GM19397 (cell line): ENCODE results near the gene NREP.
A peak's percentile ranks its signal among the peaks of the same experiment; 100 is the strongest.
"Not testable (repeated sequence)": the region's sequence is repeated elsewhere in the genome, so short reads cannot be mapped to it uniquely, and the experiment has no call there.

Source experiments
- ATAC-seq: cut with Tn5 transposase; IDR thresholded peaks from one replicate; pipeline ENCODE4 v1.9.1; 2021; ENCODE audit warnings: mild to moderate bottlenecking, moderate library complexity; ENCODE audit not compliant: unreplicated experiment

The NREP gene

DNA sequence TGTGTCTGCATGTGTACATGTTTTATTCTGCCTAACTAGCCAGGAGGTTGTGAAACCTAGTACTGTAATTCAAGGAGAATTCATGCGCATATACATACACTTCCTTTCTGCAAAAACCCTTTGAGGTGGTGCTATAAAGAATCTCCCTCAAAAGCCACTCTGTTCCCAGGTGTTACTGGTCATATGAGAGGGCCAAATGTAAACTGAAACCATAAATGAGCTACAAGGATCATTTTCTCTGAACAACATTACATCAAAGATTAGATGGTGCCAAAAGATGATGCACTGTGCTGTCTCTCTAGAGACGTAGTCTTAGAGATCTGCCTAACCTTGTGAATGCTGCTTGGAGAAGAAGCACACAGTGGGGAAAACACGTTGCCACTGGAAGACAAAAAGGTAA, 15.7 kb downstream of the NREP start:
- ATAC-seq, result no peak

DNA sequence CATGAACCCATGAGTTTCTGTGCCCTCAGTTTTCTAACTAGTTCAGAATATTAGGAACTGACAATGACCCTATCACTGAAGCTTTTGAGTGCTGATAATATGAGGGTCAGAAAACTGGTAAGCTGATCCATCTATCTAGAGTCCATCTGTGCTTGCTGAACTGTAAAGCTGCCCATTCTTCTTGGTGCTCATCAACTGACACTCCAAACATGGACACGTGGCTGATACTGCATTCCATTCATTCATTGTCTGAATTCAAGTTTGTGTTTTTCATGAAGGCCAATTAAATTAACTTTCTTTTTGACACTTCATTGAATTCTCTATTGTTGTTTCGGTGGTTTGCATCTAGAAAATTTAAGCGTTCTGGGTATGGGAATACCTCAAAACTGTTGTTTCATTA, 17.6 kb downstream of the NREP start:
- no peak for ATAC-seq

DNA sequence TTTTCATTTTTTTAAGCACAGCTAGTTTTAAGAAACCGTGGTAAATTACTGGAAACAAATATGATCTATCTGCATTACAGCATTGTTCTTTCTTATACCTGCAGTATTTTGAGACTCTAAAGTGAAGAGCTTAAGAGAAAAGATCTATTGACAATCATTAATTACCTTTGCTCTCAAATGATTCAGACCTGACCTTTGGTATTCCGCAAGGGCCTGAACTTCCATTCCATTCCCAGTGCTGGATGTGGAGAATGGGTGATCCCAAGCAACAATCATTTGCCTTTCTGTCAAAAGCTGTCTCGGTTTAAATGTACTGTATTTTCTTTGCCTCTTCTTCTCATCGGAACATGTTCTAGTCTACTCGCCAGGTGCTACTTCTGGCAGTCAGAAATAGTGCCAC, 18.9 kb downstream of the NREP start:
- no peak for ATAC-seq

DNA sequence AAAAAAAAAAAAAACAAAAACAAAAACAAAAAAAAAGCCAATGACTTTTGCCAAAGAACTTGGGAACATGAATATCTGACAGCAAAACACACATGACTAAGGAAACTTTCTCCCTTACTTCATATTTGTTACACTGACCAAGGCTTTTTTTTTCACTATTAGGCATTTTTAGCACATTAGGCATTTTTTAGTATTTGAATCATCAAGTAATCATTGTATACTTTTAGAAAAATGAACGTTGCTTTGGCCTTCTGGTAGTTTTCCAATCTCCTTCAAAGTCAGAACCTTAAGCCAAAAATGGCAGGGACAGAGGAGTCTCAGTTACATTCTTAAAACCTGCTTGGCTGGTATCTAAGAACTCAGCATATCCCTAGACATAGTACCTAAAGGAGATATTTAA, 19.3 kb downstream of the NREP start:
- ATAC-seq, result no peak

DNA sequence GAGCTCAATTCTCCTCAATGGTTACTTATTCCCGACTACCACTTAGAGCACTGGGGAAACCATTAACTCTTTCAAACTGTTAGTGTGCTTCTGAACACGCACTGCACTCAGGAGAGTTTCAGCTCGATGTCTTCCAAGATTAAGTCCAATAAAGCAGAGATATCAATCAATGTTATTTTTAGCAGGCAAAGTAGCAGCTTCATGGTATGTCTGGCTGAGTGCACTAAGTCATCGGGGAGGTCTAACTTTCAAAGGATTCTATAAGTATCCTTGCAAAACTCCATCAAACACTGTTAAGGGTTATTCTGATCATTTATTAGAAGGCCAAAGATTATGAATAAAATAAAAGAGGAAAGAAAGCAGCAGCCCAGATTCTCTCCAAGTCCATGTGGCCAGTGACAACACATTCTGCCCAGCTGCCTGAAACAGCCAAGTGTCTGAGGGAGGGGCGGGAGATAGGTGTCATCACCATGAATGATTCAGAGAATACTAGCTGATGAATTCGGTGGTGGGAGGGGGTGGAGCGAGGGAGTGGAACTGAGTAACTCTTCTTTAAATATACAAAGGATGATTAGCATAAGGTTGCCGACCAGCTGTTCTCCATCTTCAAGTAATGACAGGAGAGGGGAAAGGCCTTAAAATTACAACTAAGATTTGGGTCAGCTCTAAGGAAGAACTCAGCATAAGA, 21.3 kb downstream of the NREP start:
- no peak for ATAC-seq

DNA sequence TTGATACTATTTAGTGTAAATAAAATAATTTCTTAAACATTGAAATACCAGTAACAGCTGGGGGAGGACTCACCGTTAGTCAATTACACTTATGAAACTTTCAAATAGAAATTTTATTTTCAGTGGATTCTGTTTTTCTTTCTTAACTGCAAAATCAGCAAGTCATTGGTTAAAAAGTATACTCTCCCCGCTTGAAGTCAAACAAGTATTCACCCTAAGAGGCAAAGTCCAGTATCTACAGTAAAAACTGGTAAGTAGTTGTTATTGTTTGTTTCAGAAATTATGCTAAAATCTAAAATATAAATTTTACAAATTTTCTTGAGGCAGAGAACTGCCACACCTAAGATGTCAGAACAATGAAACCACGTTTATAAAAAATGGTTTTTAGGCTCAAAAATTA, 22.4 kb downstream of the NREP start:
- no peak for ATAC-seq

DNA sequence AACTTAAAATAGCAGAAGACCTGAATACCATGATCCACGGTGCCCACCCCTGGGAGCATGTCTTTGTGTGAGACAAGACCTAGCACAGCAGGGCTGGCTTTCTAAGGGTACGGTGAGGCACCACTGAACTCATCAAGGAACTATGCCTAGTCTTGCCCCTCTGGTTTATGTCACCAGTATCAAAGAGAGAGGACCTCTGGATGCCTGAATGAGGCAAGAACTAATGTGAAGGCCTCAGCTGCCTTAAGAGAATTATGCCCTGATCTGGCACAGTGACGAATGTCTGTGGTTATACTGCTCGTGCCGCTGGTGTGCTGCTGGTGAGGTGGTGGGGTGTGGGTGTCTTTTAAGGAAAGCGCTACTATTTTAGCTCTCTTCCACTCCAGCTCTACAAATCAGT, 23.0 kb downstream of the NREP start:
- ATAC-seq, result no peak

DNA sequence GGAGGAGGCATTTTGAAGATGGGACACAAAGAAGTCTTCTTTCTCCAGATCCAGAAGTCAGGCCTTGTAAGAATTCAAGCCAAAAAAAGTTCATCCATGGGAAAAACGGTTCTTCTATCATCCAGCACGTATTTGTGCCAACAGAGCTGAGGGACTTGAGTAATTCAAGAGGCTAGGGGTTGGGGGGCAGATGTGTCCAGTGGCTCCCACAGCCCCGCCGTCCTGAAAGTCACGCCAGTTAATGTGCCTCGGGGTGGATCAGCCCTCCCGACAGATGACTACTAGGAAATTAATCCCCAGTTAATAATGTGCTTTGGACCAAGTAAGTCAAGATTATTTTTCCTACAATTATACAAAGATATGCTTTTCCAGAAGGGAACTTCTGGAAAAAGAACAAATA, 23.4 kb downstream of the NREP start:
- ATAC-seq, result no peak

DNA sequence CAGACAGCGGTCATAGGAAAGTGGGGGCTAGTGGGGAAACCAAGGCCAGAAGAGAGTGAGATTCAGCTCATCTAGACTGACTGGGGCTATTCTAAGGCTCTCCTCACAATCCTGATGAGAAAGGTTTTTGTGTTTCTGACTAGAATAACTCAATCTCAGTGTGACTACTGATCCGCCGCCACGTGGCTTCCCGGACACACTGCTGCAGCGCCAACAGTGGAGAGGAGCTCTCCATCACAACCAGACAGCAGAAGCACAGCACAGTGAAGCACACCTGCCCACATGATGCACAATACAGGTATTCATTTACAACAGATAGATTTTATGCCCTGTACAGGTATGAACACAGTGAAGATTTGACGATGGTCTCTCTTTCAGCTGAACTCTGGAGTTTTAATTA, 25.4 kb downstream of the NREP start:
- no peak for ATAC-seq

DNA sequence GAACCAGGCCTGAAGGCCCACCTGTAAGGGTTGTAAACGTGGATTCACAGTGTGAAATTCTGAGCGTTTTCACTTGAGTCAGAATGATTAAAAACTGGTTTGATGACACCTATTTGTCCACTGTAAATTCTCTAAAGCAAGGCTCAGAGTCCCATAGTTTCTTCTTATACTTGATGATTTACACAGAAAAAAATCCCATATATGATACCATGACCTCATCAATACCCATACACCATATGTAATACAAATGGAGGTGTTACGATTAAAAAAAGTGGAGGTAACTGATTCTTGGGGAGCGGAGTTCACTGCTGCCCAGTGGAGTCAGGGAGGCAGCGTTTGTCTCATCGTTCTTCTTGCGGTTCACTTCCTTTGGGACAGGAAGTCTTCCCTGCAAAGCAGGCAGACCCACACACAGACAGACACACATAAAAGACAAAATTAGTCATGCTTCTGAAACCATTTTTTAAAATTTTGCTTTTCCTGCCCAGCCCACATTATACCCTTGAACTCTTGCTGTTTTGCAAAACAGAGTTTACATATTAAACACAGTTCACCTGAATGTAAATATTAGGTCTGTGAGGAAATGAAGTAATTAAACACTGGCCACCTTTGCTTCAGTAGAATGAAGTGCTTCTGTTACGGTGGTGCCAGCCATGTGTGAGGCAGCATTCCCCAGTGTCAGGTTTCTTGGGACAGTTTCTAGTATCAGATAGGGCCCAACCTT, 26.2 kb downstream of the NREP start:
- ATAC-seq, result peak; percentile 55

DNA sequence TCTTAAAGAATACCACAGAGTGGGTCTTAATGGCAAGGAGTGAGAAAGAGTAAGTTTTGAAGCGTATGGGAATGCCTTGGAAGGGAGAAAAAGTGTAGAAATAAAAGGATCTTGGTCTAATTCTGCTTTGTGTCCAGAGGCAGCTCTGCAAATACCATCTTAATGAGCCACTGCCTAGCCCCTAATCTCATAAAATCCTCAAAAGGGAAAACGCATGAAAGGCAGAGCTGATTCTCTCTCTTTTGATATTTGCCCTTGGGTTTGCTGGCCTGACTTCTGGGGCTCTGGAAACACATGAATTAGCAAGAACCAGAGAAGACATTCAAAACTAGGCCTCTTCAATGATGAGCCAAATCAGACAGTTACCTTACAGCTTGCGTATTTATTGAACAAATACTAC, 28.1 kb downstream of the NREP start:
- no peak for ATAC-seq

DNA sequence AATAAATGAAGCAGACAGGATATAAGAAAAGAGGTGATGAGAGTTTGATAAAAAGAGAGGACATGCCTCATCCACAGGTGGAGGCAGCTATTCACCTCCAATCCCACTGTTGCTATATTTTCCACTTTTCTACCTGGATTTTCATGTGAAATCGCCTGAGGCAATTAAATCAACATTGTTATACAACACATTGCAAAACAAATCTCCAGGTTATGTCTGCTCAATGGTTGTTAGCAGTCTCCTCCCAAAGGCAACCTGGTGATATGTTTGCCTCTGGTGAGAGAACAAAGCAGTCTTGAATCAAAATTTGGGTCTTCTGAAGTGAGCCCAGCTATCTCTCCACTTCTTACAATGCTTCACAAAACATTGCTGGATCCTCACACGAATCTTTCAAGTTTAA, 30.0 kb downstream of the NREP start:
- no peak for ATAC-seq

DNA sequence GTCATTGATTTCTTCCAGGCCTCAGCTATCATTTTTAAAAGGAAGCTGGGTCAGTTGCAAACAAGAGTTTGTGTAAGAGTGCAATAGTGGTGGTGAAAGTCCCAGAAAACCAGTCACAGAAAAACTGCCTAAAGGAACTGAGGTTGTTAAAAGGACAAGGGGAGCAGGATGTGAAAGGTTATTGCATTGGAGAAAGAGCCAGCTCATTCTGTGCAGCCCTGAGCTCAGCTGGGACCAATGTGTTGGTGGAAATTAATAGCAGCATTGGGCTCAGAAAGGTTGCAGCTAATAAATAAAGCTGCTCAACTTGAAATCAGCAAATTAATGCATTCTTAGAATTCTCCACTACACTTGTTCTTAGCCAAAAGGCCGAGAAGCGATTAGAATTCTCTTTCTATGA, 34.9 kb downstream of the NREP start:
- ATAC-seq, result no peak

DNA sequence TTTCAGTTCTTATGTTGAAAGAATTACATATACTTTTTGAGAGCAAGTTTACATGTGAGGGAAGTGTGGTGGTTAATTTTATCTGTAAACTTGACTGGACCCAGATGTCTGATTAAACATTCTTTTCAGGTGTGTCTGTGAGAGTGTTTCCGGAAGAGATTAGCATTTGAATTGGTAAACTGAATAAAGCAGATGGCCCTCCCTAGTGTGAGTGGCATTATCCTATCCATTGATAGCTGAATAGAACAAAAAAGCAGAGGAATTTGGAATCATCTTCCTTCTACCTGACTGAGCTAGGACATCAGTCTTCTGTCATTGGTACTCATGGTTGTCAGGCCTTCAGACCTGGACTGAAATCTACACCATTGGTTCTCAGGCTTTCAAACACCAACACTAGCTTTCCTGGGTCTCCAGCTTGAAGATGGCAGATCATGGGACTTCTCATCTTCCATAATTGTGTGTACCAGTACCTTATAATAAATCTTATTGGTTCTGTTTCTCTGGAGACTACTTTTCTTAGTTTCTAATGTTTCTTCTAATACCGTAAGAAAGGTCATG, 36.6 kb downstream of the NREP start:
- no peak for ATAC-seq

DNA sequence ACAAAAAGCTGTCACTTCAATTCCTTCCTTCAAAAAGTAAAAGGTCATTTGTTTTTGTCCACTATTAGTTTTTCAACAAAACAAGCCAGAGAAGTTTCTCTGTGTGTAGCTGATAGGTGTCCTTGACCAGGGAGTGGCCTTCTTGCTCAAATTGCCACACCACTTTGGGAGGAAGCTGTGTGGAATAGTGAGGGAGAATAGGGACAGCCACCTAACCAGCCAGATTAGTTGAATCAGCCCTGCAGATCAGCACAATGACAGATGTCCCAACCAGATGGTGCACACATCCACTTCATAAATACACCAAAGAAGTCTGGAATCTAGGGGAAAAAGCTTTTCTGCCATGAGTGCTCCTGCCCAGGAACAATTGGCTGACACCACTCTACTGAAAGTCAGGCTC, 37.2 kb downstream of the NREP start:
- ATAC-seq, result no peak

DNA sequence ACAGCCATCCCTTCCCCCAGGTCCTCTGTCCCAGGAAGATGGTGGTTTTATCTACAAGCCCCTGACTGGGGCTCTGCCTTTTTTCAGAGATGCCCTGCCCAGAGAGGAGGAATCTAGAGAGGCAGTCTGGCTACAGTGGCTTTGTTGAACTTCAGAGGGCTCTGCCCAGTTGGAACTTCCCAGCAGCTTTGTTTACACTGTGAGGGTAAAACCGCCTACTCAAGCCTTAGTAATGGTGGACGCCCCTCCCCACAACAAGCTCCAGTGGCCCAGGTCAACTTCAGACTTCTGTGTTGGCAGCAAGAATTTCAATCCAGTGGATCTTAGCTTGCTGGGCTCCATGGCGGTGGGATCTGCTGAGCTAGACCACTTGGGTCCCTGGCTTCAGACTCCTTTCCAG, 40.2 kb downstream of the NREP start:
- ATAC-seq, result not testable (repeated sequence)

DNA sequence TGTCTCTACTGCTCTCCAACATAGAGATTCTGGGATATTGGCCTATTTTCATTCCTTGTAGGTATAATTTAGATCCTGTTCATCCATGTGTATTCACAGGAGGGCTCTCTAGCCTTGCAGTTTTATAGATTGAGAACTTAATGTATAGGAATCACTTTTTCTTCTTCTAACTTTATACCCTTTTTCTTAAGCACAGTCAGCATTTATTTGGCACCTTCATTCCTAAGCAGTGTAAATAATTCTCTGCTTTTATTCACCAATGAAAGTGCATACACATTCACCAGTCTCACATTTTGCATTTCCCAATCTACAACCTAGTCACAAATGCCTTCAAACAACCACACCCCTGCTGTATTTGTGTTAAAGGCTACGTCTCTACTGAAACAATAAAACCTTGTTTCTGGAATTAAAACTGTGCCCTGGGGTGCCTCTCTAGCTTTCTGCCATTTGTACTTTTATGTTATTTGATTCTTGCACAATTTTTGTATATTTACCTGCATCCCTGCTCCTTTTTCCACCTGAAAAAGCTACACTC, 49.3 kb downstream of the NREP start:
- ATAC-seq, result no peak

DNA sequence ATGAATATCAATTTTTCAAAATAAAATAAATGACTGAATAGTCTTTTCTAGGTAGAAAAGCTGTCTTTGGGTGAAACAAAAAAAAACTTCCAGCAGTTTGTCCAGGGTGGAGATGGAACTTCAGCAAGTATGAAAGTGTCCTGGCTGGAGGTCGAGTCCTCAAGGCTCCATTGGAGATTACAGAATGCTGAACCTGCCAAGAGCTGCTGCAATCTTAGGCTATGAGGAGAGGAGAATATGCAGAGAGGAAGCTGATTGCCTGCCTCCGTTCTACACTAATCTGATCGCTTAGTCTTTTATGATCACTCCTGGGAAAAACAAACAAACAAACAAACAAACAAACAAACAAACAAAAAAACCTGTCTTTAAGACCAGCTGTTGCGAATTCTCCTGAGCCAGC, 50.6 kb downstream of the NREP start:
- no peak for ATAC-seq

DNA sequence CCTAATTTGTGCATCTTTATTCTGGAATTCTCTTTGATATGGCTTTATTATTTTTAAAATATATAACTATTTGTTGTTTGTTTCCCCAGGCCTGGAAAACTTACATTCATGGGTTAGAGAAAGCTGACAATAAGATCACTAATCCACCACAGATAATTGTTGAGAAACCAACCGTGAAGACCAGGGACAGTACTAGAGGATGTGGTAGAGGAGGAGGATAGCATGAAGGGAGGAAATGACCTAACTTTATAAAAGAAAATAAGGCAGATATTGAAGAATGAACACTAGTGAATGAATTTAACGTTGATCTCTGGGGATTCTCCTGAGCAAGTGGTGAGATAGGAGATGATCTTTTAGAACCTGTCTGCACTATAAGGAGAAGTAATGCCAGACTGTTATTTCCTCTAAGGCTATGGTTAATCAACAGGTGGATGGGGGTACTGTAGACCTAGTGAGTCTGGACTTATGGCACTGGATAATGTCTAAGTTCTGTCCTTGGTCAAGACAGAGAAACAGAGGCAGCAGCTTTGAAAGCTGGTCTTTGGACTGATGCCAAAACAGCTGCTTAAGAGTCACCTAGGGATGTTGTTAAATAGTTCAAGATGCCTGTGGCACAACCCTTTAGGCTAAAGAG, 52.4 kb downstream of the NREP start:
- ATAC-seq, result no peak

DNA sequence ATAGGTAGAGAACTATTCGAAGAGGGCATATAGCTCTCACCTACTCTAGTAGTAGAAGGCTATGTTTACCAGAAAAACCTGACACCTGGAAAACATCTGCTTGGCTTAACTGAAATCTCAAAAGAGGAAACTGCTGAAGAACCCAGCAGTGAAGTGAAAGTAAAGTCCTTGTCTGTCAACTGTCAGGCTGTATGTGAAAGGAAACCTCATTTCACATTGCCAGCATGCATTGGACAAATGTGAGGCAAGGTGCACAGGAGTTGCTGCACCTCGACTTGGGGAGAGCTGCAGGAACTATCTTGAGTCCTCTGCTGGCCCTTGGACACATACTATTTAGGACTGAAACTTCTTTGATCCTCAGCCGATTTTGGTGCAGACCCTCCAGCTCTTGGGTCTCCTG, 53.3 kb downstream of the NREP start:
- ATAC-seq, result peak; percentile 97

DNA sequence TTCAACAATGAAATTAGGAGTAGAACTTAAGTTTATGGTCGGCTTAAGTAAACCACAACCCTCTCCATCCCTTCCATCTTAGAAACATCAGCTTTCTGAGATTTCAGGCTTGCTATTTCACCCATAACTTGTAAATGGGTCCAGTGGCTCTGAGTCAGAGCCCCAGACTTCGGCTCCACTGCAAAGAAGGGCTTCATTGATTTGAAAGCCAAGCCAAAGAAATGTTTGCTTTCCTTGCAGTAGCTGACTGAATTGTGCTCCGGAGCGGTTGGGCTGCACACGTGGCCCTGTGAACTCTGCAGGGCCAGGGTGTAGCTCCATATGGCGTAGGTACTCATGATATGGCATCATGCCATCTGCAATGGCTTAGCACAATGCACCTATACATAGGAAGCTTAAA, 57.0 kb downstream of the NREP start:
- ATAC-seq, result no peak

DNA sequence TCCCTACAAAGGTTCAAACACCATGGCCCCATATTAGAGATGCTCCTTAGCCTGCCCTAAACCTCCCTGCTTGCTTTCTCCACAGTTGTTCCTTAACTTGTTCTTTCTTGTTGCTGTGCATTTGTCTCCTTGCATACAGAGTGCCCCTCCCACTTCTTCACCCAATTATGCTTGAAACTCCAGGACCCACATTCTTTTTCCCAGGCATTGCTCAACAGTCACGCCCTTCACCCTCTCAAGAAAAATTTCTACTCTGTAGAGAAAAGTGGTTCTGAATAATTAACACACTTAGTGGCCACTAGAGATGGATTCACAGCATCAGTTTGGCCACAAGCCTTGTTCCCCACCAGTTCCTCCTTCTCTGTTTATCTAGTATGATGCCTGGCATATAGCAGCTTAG, 57.7 kb downstream of the NREP start:
- no peak for ATAC-seq
